KMS-11 (cell line): ENCODE results near the gene SLC12A7.

ENCODE experiments used
- H2AFZ ChIP-seq: fragments of 200-600 bp; sonication (generic); 2 replicates; pipeline ENCODE4 v1.6.1; 2016; ENCODE audit warnings: antibody characterized with exemption, mixed run types, low read depth
- H3K27ac ChIP-seq: fragments of 200-600 bp; sonication (generic); 2 replicates; pipeline ENCODE4 v1.6.1; 2016; ENCODE audit warnings: mild to moderate bottlenecking, mixed run types
- H3K27me3 ChIP-seq: fragments of 200-600 bp; sonication (generic); 2 replicates; pipeline ENCODE4 v1.6.1; 2017; ENCODE audit warnings: mild to moderate bottlenecking, low read depth, mixed run types, moderate library complexity; ENCODE audit not compliant: insufficient read depth
- H3K36me3 ChIP-seq: fragments of 200-600 bp; sonication (generic); 2 replicates; pipeline ENCODE4 v1.6.1; 2017; ENCODE audit warnings: mild to moderate bottlenecking, mixed run types; ENCODE audit not compliant: insufficient read depth
- H3K4me1 ChIP-seq: fragments of 200-600 bp; sonication (generic); 2 replicates; pipeline ENCODE4 v1.6.1; 2016; ENCODE audit warnings: mild to moderate bottlenecking, low read depth, mixed run types; ENCODE audit not compliant: poor library complexity, severe bottlenecking
- H3K4me2 ChIP-seq: fragments of 200-600 bp; sonication (generic); 2 replicates; pipeline ENCODE4 v1.7.0; 2016; ENCODE audit warnings: mild to moderate bottlenecking, mixed run types
- H3K4me3 ChIP-seq: fragments of 200-600 bp; sonication (generic); IDR thresholded peaks from 2 replicates; pipeline ENCODE4 v1.6.1; 2017; ENCODE audit warnings: low read depth, low read length, mixed read lengths; ENCODE audit not compliant: insufficient read depth
- H3K79me2 ChIP-seq: fragments of 200-600 bp; sonication (generic); 2 replicates; pipeline ENCODE4 v1.6.1; 2016; ENCODE audit warnings: low read depth, mixed run types; ENCODE audit not compliant: insufficient read depth
- H3K9ac ChIP-seq: fragments of 200-600 bp; sonication (generic); 2 replicates; pipeline ENCODE4 v1.6.1; 2016; ENCODE audit warnings: mild to moderate bottlenecking, mixed run types
- H4K20me1 ChIP-seq: fragments of 200-600 bp; sonication (generic); 2 replicates; pipeline ENCODE4 v1.6.1; 2016; ENCODE audit warnings: mild to moderate bottlenecking, mixed run types; ENCODE audit not compliant: insufficient read depth
- TF ChIP-seq, protein P1 (sequence below): fragments of 200-600 bp; sonication (generic); conservative IDR thresholded peaks from 2 replicates; pipeline ENCODE4 v1.6.1; 2017; ENCODE audit warnings: low read depth, mild to moderate bottlenecking, antibody characterized with exemption, low read length, moderate library complexity, mixed read lengths

SLC12A7 gene

DNA sequence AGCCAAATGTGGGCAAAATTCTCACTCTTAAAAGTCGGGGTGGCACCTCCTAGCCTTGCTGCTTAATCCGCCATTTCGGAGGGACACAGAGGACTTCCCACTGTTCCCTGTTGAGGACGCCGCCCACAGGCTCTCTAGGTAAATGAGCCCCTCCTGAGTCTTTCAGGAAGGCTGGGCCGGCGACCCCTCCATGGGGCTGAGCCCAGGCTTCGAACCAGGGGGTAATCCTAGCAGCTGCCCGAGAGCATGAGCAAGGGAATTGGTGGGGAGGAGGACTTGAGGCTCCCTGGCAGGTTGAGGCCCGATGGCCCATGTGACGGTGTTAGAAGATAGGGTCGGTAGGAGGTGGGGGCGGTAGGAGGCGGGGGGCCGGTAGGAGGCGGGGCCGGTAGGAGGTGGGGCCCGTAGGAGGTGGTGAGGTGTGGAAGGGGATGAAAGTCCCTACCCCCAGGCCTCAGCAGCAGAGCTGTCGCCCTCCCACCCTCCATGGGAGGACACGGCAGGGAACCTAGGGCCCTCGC lies 17.1 kb downstream of the SLC12A7 start:
- Histone ChIP-seq H3K4me1 (no peaks in the 10 kb centered on the region), H3K79me2 (no peaks in the 10 kb centered on the region; the same call in 1 of the 2 replicates), H3K27ac (no peak overlapping the region), H3K27me3 (no peaks in the 10 kb centered on the region), H3K36me3 (no peaks in the 10 kb centered on the region; the same call in 1 of the 2 replicates), H3K4me2 (no peak overlapping the region), H2AFZ (no peak overlapping the region), H4K20me1 (no peaks in the 10 kb centered on the region), H3K4me3 (no peak overlapping the region), H3K9ac (no peak overlapping the region)
- TF ChIP-seq, protein P1, sequence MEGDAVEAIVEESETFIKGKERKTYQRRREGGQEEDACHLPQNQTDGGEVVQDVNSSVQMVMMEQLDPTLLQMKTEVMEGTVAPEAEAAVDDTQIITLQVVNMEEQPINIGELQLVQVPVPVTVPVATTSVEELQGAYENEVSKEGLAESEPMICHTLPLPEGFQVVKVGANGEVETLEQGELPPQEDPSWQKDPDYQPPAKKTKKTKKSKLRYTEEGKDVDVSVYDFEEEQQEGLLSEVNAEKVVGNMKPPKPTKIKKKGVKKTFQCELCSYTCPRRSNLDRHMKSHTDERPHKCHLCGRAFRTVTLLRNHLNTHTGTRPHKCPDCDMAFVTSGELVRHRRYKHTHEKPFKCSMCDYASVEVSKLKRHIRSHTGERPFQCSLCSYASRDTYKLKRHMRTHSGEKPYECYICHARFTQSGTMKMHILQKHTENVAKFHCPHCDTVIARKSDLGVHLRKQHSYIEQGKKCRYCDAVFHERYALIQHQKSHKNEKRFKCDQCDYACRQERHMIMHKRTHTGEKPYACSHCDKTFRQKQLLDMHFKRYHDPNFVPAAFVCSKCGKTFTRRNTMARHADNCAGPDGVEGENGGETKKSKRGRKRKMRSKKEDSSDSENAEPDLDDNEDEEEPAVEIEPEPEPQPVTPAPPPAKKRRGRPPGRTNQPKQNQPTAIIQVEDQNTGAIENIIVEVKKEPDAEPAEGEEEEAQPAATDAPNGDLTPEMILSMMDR, result no peak

DNA sequence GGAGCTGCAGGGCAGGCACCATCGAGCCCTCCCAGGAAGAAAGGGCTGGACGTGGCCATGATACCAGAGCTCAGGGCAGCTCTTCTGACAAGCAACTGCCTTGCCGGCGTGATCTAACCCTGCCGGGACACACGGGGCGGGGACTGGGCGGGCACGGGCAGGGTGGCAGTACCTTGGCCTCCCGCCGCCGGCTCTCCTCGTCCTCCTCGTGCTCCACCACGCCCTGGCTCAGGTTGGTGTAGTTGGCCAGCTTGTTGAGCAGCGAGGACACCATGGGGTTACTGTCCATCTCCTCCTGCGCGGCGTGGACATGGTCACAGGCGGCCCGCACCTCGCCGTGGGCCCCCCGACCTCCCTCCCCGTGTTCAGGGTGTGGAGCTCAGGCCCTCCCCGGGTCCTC lies 18.5 kb downstream of the SLC12A7 start:
- no peaks in the 10 kb centered on the region for H3K27me3 ChIP-seq
- no peaks in the 10 kb centered on the region for H3K4me1 ChIP-seq
- TF ChIP-seq, protein P1, result no peak
- H3K4me3 ChIP-seq, result no peak overlapping the region
- no peaks in the 10 kb centered on the region for H4K20me1 ChIP-seq
- no peak overlapping the region for H3K9ac ChIP-seq
- no peaks in the 10 kb centered on the region; the same call in 1 of the 2 replicates for H3K36me3 ChIP-seq
- no peak overlapping the region for H3K4me2 ChIP-seq
- no peak overlapping the region for H2AFZ ChIP-seq
- no peaks in the 10 kb centered on the region for H3K79me2 ChIP-seq
- H3K27ac ChIP-seq, result no peak overlapping the region

- no peak overlapping the region for H3K9ac ChIP-seq
- no peak overlapping the region for H2AFZ ChIP-seq
- no peaks in the 10 kb centered on the region; the same call in 1 of the 2 replicates for H3K36me3 ChIP-seq
- H3K27me3 ChIP-seq, result no peaks in the 10 kb centered on the region
- H3K79me2 ChIP-seq, result no peaks in the 10 kb centered on the region
- TF ChIP-seq, protein P1, result no peak
- H3K4me3 ChIP-seq, result no peak overlapping the region
- no peaks in the 10 kb centered on the region for H4K20me1 ChIP-seq
- no peak overlapping the region for H3K27ac ChIP-seq
- no peaks in the 10 kb centered on the region for H3K4me1 ChIP-seq
- H3K4me2 ChIP-seq, result no peak overlapping the region
These were observed 19.7 kb downstream of the SLC12A7 start for GRCh38 chr5:1092122-1092521.

DNA sequence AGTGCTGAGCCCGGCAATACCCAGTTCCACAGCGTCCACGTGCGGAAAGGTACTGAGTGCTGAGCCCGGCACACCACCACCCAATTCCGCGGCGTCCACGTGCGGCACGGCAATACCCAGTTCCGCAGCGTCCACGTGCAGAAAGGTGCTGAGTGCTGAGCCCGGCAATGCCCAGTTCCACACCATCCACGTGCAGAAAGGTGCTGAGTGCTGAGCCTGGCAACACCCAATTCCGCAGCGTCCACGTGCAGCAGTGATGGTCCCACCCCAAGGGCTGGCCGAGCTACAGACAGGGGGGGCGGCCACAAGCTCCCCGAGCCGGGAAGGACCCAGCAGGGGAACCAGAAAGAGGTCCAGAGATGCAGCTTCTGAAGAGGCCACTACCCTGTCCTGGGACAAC lies 20.2 kb downstream of the SLC12A7 start:
- Histone ChIP-seq H3K27ac (no peak overlapping the region), H3K36me3 (no peaks in the 10 kb centered on the region; the same call in 1 of the 2 replicates), H3K9ac (no peak overlapping the region), H2AFZ (no peak overlapping the region), H3K4me2 (no peak overlapping the region), H3K27me3 (no peaks in the 10 kb centered on the region), H3K4me1 (no peaks in the 10 kb centered on the region), H4K20me1 (no peaks in the 10 kb centered on the region), H3K79me2 (no peaks in the 10 kb centered on the region), H3K4me3 (no peak overlapping the region)
- TF ChIP-seq, protein P1, result no peak
